Stimulated activated CD4-positive, alpha-beta T cell treated with anti-CD3 and anti-CD28 coated beads, Interleukin-12 subunit alpha, Interleukin-12 subunit beta, amount 100 ng/mL, for 48 hours (primary cell): ENCODE measurements around the gene TBC1D22A.

ENCODE experiments used
- DNase-seq, 3 donors: peaks; one replicate each; pipeline ENCODE4 v3.0.0-alpha.2; 2020; ENCODE audit warnings: low read depth in 2 of 3, low spot score in 1 of 3

The TBC1D22A gene

DNA sequence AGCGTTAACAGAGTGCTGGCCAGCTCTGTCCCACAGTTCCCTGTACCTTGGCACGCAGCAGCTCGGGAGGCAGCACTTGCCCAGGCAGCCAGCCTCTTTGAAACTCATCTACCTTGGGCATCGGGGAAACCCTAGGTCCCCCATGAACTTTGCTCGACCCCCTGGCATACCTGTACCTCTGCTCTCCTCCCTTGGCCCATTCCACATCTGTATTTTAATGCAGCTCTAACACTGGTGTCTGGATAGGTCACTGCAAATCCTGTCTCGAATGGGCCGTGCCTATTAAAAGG is 304.1 kb downstream of the TBC1D22A start:
- DNase-seq, result no peak

- DNase-seq, result no peak
Observed at GRCh38 chr22:47067321-47067890, 305.0 kb downstream of the TBC1D22A start.

GRCh38 chr22:47067911-47068625 is 305.6 kb downstream of the TBC1D22A start:
- no peak for DNase-seq

DNA sequence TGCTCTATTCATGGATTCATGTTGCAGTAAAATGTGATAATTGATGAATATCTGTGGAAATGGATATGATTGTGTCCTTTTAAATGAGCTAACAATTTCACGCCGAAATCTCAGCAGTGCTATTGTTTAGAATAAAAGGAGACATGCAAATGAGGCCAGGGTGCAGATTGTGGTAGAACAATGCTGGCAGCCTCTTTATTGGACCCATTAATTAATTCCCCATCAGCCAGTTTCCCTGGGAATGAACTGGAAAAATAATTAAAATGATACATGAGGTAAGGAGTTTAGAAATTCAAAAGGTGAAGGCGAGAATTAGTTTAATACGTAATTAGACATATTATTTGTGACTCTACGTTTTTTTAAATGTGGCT is 306.2 kb downstream of the TBC1D22A start:
- DNase-seq, result no peak

DNA sequence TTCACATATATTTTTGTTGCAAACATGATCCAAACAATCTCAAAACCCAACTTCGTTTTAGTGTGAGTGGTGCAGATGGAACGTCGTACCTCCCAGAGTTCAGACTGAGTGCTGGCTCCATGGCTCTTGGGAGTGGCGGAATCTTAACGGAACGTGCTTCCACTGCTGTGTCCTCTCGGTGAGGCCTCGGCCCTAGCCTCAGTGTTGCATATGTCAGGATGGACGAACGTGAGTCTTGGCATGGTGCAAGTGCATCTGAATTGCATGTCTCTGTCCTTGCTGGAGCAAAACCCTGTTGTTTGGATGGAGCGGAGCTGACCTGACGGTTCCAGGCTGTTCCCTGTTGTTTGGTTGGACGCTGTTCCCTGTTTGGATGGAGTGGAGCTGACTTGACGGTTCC is 306.8 kb downstream of the TBC1D22A start:
- DNase-seq, result no peak

DNA sequence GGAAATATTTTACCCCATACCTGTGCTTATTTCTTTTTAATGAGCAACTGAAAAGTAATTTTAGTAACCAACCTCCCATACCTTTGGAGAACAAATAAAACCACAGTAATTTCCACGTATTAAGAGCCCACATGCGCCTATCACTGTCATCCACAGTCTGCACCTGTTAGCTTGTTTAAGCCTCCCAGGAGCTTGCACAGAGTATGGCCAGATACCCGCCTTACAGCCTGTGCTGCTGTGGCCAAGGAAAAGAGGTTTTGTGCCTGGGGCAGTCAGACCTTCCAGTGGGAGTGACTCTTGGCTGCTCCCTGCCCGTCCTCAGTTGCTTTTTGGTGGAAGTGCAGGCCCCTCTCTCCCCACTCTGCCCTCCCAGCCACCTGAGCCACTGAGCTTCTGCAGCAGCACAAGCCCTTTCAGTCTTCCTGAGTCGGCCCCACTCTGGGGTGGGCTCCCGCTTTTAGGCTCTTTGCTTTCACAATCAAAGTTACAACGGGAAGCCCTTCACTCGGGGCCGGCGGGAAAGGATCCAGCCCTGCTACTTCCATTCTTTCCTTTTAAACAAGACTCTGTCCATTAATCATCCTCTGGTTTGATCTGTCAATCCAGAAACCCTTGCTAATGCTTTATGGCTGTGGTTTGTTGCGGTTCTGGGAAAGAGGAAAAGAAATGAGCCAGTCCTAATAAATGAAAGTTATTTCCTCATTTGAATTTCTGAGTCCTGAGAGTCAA is 308.8 kb downstream of the TBC1D22A start:
- no peak for DNase-seq

GRCh38 chr22:47071807-47072641 is 309.6 kb downstream of the TBC1D22A start:
- DNase-seq, result no peak

DNA sequence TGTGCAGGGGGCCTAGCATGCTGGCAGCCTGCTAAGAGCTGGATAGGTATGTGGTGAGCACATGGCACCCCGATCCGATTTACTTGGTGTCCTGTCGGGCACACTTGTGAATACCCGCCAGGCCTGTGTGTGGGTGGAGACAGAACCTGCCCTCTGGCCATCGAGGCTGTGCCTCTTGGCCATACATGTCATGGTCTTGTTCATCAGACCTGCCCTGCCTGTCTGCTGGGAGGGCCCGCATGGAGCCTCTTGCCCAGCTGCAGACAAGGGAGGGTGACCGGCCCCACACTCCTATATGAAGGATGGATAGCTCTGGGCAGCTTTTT is 310.2 kb downstream of the TBC1D22A start:
- DNase-seq, result no peak

DNA sequence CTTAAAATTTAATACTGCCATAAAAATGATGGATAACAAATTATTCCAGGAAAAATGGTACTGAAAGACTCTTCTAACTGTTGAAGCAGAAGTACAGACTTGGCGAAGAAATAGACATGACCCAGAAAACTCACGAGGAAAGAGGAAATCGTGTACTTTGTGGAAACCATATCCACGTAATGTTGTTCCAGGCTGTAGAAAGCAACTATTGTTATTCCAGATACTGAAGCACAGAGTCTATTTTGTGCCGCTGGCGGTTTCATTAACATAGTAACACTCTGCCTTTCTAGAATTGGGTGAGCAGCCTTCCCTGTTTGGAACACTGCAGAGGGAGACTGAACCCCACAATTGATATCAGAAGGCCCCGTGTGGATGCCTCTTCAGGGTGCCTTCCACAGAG is 310.6 kb downstream of the TBC1D22A start:
- no peak for DNase-seq

DNA sequence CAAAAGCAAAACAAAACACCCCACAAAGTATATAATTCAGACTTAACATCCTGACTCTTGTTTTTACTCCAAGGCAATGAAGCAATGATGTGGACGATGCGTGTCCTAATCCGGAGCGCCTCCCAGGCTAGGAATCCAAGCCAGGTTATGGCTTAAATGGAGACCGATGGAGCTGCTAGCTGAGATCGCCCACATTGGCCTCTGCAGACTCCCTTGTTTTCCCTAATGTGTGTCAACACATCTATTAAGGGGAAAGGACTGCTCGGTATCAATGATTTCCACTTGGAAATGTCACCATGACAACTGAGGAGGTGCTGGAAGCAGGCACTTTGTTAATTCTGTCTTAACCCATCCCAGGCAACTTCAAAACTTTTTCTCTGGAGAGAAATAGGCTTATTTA is 311.7 kb downstream of the TBC1D22A start:
- DNase-seq, result no peak

- no peak for DNase-seq
Observed at GRCh38 chr22:47075568-47075967, 313.1 kb downstream of the TBC1D22A start.

DNA sequence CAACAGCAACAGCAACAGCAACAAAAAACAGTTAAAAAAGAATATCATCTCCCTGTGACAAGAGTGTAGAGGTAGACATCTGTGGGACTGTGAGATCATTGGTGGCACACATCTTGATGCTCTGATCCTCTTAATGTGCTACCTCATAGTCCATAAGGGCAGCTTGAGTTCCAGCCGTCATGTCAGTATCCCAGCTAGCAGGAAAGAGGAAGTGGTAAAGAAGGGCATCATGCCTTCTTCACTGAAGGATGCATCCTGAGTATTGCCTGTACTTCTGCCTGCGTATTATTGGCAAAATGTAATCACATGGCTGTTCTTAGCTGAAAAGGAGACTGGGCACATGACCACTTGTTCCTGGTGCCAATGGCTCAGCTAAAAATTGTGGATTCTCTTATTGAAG is 314.3 kb downstream of the TBC1D22A start:
- no peak for DNase-seq

GRCh38 chr22:47080100-47080499 is 317.6 kb downstream of the TBC1D22A start:
- DNase-seq, result no peak

- no peak for DNase-seq
Observed at GRCh38 chr22:47082505-47082904, 320.1 kb downstream of the TBC1D22A start.

GRCh38 chr22:47083379-47083986 is 321.0 kb downstream of the TBC1D22A start:
- DNase-seq, result no peak

DNA sequence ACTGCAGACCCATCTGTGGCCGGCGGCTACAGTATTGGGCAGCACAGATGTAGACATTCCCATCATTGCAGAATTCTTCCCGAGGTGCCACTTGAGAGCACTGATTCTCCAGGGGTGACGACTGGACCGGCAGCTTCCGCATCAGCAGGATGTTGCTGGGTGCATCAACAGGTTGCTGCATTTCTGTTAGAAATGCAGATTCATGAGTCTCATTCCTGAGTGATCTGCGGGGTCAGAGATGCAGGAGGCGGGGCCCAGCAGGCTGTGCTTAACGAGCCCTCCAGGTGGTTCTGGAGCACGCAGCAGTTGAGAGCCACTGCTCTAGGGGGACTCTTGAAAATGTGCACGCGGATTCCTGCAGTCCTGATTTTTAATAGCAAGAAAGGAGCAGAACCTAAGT is 321.8 kb downstream of the TBC1D22A start:
- DNase-seq, result no peak

DNA sequence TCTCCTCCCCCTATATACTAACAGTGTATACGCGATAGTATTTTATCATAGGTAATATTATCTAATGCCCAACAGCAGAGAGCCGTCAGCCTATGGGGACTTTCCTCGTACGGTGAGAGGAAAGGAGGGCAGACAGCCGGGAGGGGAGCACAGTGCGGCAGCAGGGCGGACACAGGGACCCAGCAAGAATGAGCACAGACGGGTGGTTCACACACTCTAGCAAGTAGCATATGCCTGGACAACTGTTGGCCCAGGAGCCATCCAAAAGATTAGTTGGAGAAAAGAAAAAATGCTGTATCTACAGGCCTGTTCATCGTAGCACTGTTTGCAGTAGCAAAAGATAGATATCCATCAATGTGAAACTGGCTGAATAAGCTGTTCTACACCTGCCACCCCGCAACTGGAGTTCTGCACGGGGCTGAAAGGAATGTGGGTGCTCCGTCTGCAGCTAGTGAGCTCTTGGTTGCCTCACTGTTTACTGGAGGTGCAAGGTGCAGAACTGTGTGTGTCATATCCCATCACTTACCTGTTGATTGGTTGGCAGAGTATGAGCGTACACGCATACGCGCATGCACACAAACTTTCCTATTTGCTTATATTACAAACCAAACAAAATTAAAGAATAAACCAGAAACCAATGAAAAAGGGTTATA is 324.3 kb downstream of the TBC1D22A start:
- DNase-seq, result no peak

GRCh38 chr22:47088480-47089158 is 326.2 kb downstream of the TBC1D22A start:
- DNase-seq, result no peak

DNA sequence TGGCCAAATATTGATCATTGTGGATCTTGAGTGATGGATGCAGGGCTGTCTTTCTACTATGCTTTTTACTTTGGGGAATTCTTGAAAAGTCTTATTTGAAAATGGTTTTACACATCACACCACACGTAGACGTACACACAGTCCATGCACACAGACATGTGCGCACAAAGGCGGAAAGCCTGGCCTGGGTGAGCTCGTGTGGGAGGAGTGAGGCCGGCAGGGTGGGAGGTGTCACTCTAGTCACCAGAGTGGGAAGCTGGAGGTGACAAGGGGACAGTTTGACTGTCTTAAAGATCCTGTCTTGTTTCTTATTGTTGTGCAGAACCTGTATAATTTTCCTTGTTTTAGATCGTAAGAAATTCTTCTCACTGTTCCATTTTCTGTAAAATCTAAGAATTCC is 326.9 kb downstream of the TBC1D22A start:
- no peak for DNase-seq

- no peak for DNase-seq
Observed at GRCh38 chr22:47089796-47090460, 327.5 kb downstream of the TBC1D22A start.
